GM12873 (cell line): Measurements from ENCODE around the gene GCAT.

Experiments used
- CTCF ChIP-seq: IDR thresholded peaks from 2 replicates; pipeline ENCODE4 v1.5.1; 2012; ENCODE audit warnings: low read depth, mild to moderate bottlenecking, moderate library complexity, low read length, control low read depth; ENCODE audit not compliant: insufficient read depth; ENCODE audit errors: missing control alignments

The GCAT gene

GRCh38 chr22:37816543-37817180, 8.9 kb downstream of the GCAT start:
- TF ChIP-seq CTCF: no peak

GRCh38 chr22:37817705-37818408, 10.1 kb downstream of the GCAT start:
- TF ChIP-seq CTCF: peak; percentile 96

GRCh38 chr22:37818409-37819104, 10.8 kb downstream of the GCAT start:
- peak; percentile 49 for TF ChIP-seq CTCF

GRCh38 chr22:37819105-37819433, 11.3 kb downstream of the GCAT start:
- TF ChIP-seq CTCF: no peak

GRCh38 chr22:37820350-37820749, 12.6 kb downstream of the GCAT start:
- TF ChIP-seq CTCF: no peak

- TF ChIP-seq CTCF: no peak
Measured at GRCh38 chr22:37822079-37822833, 14.5 kb downstream of the GCAT start.
